ENCODE measurements around the gene ASIC2.

Gene ASIC2

GRCh38 chr17:33217891-33218290 lies 75.2 kb downstream of the ASIC2 start:
- TF ChIP-seq, protein P1, sequence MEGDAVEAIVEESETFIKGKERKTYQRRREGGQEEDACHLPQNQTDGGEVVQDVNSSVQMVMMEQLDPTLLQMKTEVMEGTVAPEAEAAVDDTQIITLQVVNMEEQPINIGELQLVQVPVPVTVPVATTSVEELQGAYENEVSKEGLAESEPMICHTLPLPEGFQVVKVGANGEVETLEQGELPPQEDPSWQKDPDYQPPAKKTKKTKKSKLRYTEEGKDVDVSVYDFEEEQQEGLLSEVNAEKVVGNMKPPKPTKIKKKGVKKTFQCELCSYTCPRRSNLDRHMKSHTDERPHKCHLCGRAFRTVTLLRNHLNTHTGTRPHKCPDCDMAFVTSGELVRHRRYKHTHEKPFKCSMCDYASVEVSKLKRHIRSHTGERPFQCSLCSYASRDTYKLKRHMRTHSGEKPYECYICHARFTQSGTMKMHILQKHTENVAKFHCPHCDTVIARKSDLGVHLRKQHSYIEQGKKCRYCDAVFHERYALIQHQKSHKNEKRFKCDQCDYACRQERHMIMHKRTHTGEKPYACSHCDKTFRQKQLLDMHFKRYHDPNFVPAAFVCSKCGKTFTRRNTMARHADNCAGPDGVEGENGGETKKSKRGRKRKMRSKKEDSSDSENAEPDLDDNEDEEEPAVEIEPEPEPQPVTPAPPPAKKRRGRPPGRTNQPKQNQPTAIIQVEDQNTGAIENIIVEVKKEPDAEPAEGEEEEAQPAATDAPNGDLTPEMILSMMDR (IDR thresholded peaks at IDR 0.05; ENCODE audit: insufficient read depth, low read depth, low read length, missing control alignments), result no peak
- DNase-seq (ENCODE audit: low read depth), result no peak
- no peak overlapping the region for H3K4me3 ChIP-seq (ENCODE audit: low read depth, low read length)

DNA sequence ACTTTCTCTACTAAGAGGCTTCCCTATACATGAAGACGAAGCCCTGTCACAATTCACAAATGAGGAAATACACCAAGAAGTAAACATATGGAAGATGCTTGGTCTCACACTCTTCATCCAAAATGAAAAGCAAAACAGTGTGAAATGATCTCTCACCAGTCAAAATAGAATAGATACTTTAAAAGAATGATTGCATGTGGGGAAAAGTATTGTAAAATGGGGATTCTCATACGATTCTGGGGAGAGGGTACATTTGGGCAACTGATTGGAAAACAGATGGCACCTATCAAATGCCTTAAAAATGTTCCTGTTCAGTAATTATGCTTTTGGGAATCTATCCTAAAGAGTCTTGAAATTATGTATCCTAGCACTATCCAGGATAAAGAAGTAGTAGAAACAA lies 78.1 kb downstream of the ASIC2 start:
- TF ChIP-seq, protein P1 (IDR thresholded peaks at IDR 0.05; ENCODE audit: insufficient read depth, low read depth, low read length, missing control alignments), result no peak
- no peak overlapping the region for H3K4me3 ChIP-seq (ENCODE audit: low read depth, low read length)
- DNase-seq (ENCODE audit: low read depth), result no peak

- DNase-seq (ENCODE audit: low read depth), result no peak
- no peak overlapping the region for H3K4me3 ChIP-seq (ENCODE audit: low read depth, low read length)
- TF ChIP-seq, protein P1 (IDR thresholded peaks at IDR 0.05; ENCODE audit: insufficient read depth, low read depth, low read length, missing control alignments), result no peak
Measured at GRCh38 chr17:33210285-33210684, 82.8 kb downstream of the ASIC2 start.

GRCh38 chr17:33209671-33210070 lies 83.4 kb downstream of the ASIC2 start:
- no peak overlapping the region for H3K4me3 ChIP-seq (ENCODE audit: low read depth, low read length)
- TF ChIP-seq, protein P1 (IDR thresholded peaks at IDR 0.05; ENCODE audit: insufficient read depth, low read depth, low read length, missing control alignments), result no peak
- DNase-seq (ENCODE audit: low read depth), result no peak

DNA sequence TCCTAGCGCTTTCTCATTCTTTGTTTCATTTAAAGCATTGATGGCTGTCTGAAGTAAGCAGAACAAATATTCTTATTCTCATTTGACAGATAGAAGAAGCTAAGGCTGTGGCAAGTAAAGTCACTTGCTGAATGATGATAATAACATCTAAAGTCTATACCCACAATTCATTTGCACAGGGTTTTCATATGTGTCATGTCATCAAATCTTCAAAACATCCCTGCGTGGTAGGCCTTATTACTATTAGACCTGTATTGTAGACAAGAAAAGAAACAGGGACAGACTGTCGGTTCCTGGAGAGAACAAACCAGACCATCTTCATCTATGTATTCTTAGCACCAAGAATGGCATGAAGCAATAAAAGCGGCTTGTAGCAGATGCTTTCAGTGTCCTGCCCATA lies 85.9 kb downstream of the ASIC2 start:
- H3K4me3 ChIP-seq (ENCODE audit: low read depth, low read length), result no peak overlapping the region
- DNase-seq (ENCODE audit: low read depth), result no peak
- TF ChIP-seq, protein P1 (IDR thresholded peaks at IDR 0.05; ENCODE audit: insufficient read depth, low read depth, low read length, missing control alignments), result no peak

GRCh38 chr17:33205552-33205951 lies 87.5 kb downstream of the ASIC2 start:
- DNase-seq (ENCODE audit: low read depth), result no peak
- H3K4me3 ChIP-seq (ENCODE audit: low read depth, low read length), result no peak overlapping the region
- TF ChIP-seq, protein P1 (IDR thresholded peaks at IDR 0.05; ENCODE audit: insufficient read depth, low read depth, low read length, missing control alignments), result no peak

DNA sequence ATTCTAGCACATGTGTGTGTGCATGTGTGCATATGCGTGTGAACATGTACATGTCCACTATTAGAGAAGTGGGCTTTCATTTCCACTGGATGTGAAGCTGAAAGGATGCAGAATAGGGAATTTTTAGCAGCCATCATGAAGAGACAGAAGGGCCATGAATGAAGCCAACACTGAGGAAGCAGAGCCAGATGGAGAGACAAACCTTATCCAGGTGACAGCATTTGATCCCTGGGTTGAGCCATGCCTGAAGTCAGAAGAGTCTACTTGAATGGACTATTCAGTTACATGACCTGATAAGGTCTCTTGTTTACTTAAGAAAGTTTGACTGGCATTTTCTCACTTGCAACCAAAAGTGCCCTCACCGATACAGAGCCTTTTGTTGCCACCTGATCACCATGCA lies 88.4 kb downstream of the ASIC2 start:
- DNase-seq (ENCODE audit: low read depth), result no peak
- TF ChIP-seq, protein P1 (IDR thresholded peaks at IDR 0.05; ENCODE audit: insufficient read depth, low read depth, low read length, missing control alignments), result no peak

More for the DNA sequence above, 88.4 kb downstream of the ASIC2 start:
- no peak overlapping the region for H3K4me3 ChIP-seq (ENCODE audit: low read depth, low read length)
